Gastrocnemius medialis (tissue), 4 donors: ENCODE results near the gene RREB1. TPM values are rescaled to one million over a fixed set of nuclear protein-coding genes. Genes with fewer than 3 reads are reported as not detected.

Experiments
- ATAC-seq, 2 donors: fragments of 150-250 bp; one replicate each; pipeline ENCODE4 v1.9.1; 2016
- DNase-seq, 2 donors: peaks; one replicate each; pipeline ENCODE4 v3.0.0-alpha.2; 2019
- H3K27ac ChIP-seq, 4 donors: fragments of 200-600 bp; sonication (generic); 1 replicate in 1 of 4; 2 replicates in 3 of 4; pipeline ENCODE4 v1.5.1; 2016 to 2018; ENCODE audit warnings: mild to moderate bottlenecking in 2 of 4, moderate library complexity in 1 of 4
- H3K27me3 ChIP-seq, 3 donors: fragments of 200-600 bp; sonication (generic) in 2 of 3; 1 replicate in 1 of 3; 2 replicates in 2 of 3; pipeline versions ENCODE4 v1.5.1 to v1.6.0; 2016 to 2019; ENCODE audit warnings: mild to moderate bottlenecking in 1 of 3, moderate library complexity in 1 of 3
- H3K36me3 ChIP-seq, 2 donors: fragments of 200-600 bp; sonication (generic) in 1 of 2; one replicate each; pipeline ENCODE4 v1.5.1; 2017 to 2018
- H3K4me1 ChIP-seq, 2 donors: fragments of 200-600 bp; sonication (generic) in 1 of 2; one replicate each; pipeline ENCODE4 v1.5.1; 2016 to 2017; ENCODE audit warnings: mild to moderate bottlenecking in 2 of 2
- H3K4me3 ChIP-seq, 4 donors: fragments of 200-600 bp; sonication (generic) in 3 of 4; 1 replicate in 1 of 4; 2 replicates in 3 of 4; pipeline ENCODE4 v1.5.1; 2016 to 2019; ENCODE audit warnings: mild to moderate bottlenecking in 2 of 4
- H3K9me3 ChIP-seq, 3 donors: fragments of 200-600 bp; sonication (generic) in 2 of 3; 1 replicate in 1 of 3; 2 replicates in 2 of 3; pipeline ENCODE4 v1.5.1; 2016 to 2019
- POLR2A ChIP-seq, 2 donors: fragments of 450-650 bp; IDR thresholded peaks; one replicate each; pipeline ENCODE4 v1.6.1; 2017; ENCODE audit warnings: antibody characterized with exemption in 2 of 2, mild to moderate bottlenecking in 2 of 2, moderate library complexity in 2 of 2
- in situ Hi-C, 4 donors: fragments of 200-750 bp; cut with MboI; loops; one replicate each; pipeline versions ENCODE4 v1.15.0 to v1.8.0; 2017; ENCODE audit warnings: low sequenced_read_pairs in 4 of 4
- intact Hi-C: fragments of 100-400 bp; cut with DNase I; formaldehyde crosslinking; loops from one replicate; pipeline ENCODE4 v1.15.1; 2023; ENCODE audit warnings: low total_unique reads
- total RNA-seq, 4 donors: library from RNA; depleted of rRNA; stranded (reverse); fragments of >200 nt; gene quantifications; one replicate each; pipeline versions ENCODE4 v1.1.0 to v1.2.3, GENCODE V29; 2016
- TF ChIP-seq, protein P1 (sequence below), 5 experiments: fragments of 450-650 bp in 3 of 5; fragments of 200-600 bp in 2 of 5; sonication (generic) in 2 of 5; IDR thresholded peaks in 4 of 5; conservative IDR thresholded peaks in 1 of 5; 1 replicate in 4 of 5; 2 replicates in 1 of 5; pipeline ENCODE4 v1.5.1; 2016 to 2019; ENCODE audit warnings: antibody characterized with exemption in 5 of 5, mild to moderate bottlenecking in 3 of 5, moderate library complexity in 3 of 5

Gene RREB1
- total RNA-seq, 4 donors from 2014 or later = 18.0 to 41.3 (median 39.2) TPM

DNA sequence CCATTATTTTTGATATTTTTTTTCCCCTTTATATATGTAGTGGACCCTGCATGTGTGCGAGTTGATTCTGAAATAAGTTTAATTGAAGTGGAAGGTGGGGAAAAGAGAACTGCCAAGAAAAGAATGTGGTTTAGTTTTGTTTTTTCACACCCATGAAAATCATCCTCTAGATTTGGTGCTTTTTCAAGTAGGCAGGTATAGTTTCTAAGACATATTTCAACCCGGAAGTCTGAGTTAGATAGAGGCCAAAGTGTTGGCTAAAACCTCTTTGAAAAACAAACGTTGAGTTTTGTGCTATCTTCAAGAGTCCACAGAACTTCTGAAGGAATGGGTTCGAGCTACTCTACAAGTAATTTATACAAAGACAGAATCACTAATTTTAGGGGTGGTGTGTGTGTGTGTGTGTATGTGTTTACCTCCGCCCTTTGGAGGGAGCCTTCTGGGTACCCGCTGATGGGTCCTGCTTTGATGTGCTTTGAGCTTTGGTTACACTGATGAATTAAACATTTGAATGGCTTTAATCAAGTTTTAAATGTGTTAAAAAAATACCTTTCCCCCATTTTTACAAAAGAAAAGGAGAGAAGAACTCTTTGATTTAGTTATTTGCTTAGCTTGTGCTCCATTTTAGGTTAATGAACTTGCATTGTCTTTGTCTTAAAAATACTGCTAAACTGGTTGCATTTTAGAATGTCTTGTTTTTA lies 2.5 kb downstream of the RREB1 start:
- in situ Hi-C loops = loop anchor here in 1 of 4 donors (25.0 kb wide), 1 partner anchor 102 kb away; no protein-coding TSS in a partner anchor
- DNase-seq = no peak
- TF ChIP-seq, protein P1, sequence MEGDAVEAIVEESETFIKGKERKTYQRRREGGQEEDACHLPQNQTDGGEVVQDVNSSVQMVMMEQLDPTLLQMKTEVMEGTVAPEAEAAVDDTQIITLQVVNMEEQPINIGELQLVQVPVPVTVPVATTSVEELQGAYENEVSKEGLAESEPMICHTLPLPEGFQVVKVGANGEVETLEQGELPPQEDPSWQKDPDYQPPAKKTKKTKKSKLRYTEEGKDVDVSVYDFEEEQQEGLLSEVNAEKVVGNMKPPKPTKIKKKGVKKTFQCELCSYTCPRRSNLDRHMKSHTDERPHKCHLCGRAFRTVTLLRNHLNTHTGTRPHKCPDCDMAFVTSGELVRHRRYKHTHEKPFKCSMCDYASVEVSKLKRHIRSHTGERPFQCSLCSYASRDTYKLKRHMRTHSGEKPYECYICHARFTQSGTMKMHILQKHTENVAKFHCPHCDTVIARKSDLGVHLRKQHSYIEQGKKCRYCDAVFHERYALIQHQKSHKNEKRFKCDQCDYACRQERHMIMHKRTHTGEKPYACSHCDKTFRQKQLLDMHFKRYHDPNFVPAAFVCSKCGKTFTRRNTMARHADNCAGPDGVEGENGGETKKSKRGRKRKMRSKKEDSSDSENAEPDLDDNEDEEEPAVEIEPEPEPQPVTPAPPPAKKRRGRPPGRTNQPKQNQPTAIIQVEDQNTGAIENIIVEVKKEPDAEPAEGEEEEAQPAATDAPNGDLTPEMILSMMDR (IDR thresholded peaks at IDR 0.05 in 4 of 5, conservative IDR thresholded peaks at IDR 0.05 in 1 of 5) = no peak
- no peak for TF ChIP-seq POLR2A (IDR thresholded peaks at IDR 0.05)
- Histone ChIP-seq H3K4me1 (peaks cover 30 to 47% of the 10 kb centered on the region in 2 donors), H3K27me3 (no peaks in the 10 kb centered on the region), H3K36me3 (no peaks in the 10 kb centered on the region), H3K9me3 (no peaks in the 10 kb centered on the region), H3K4me3 (peak overlapping the region in 2 of 4 donors; percentile 93 to 96), H3K27ac (peak overlapping the region; percentile 85 to 96 (median 94))
- intact Hi-C loops = no loop called here
- ATAC-seq = no peak

DNA sequence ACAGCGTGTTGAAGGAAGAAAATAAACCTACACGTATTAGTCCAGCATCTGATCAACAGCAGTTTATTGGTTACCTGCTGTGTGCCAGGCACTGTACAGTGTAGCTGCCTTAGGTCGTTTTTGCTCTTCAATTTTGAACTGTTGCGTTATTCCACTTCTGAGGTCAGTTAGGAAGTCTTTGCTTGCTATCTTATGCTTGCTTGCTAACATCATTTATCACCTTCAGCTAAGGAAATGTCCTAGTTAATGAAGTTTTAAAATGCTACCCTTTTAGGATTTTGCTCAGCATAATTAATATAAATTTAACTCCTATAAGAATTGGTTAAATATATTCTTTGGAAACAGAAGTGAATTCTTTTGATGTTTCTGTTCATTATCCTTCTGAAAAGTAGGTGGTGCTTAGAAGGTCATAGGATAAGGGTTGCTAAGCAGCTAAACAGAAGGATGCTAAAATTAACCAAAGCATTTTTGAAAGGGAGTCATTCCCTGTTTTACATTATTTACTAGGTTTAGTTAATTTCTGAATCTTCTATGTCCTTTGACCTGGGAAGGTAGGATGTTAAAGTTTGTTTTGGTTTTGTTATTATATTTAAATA lies 3.4 kb downstream of the RREB1 start:
- H3K27ac ChIP-seq = peak overlapping the region in 3 of 4 donors; percentile 55 to 96 (median 93)
- no peak overlapping the region for H3K4me3 ChIP-seq
- no peaks in the 10 kb centered on the region for H3K27me3 ChIP-seq
- H3K9me3 ChIP-seq = no peaks in the 10 kb centered on the region
- TF ChIP-seq POLR2A (IDR thresholded peaks at IDR 0.05) = no peak
- TF ChIP-seq, protein P1 (IDR thresholded peaks at IDR 0.05 in 4 of 5, conservative IDR thresholded peaks at IDR 0.05 in 1 of 5) = no peak
- intact Hi-C loops (no loop called here), in situ Hi-C loops (loop anchor here in 1 of 4 donors (25.0 kb wide), 1 partner anchor 101 kb away; no protein-coding TSS in a partner anchor)
- peaks cover 39 to 56% of the 10 kb centered on the region in 2 donors for H3K4me1 ChIP-seq
- DNase-seq = no peak
- no peaks in the 10 kb centered on the region for H3K36me3 ChIP-seq
- ATAC-seq = no peak

DNA sequence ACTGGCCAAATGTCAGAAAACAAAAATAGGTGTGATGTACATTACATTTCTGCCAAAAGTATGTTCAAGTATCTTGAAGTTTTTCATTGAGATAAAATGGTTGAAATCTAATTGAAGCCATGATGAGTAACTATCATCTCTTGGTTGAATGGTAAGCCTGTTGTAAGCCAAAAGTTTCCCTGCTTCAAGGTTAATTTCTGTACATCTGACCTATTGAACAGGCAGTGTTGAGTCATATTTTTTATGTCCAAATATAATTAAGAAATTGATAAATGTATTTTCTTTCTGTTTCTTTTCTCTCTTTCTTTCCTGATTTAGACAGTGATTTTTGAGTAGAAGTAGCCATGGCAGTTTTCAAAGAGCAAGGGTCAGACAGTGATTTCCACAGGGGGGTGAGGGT lies 4.4 kb downstream of the RREB1 start:
- Histone ChIP-seq H3K36me3 (no peaks in the 10 kb centered on the region), H3K4me3 (peak overlapping the region in 2 of 4 donors; percentile 3 to 8), H3K27me3 (no peaks in the 10 kb centered on the region), H3K27ac (peak overlapping the region; percentile 55 to 81 (median 68)), H3K9me3 (no peaks in the 10 kb centered on the region), H3K4me1 (peaks cover 47 to 63% of the 10 kb centered on the region in 2 donors)
- ATAC-seq (no peak), DNase-seq (no peak)
- intact Hi-C loops (no loop called here), in situ Hi-C loops (loop anchor here in 1 of 4 donors (25.0 kb wide), 1 partner anchor 100 kb away; no protein-coding TSS in a partner anchor)
- TF ChIP-seq, protein P1 (IDR thresholded peaks at IDR 0.05 in 4 of 5, conservative IDR thresholded peaks at IDR 0.05 in 1 of 5) = no peak
- TF ChIP-seq POLR2A (IDR thresholded peaks at IDR 0.05) = no peak

DNA sequence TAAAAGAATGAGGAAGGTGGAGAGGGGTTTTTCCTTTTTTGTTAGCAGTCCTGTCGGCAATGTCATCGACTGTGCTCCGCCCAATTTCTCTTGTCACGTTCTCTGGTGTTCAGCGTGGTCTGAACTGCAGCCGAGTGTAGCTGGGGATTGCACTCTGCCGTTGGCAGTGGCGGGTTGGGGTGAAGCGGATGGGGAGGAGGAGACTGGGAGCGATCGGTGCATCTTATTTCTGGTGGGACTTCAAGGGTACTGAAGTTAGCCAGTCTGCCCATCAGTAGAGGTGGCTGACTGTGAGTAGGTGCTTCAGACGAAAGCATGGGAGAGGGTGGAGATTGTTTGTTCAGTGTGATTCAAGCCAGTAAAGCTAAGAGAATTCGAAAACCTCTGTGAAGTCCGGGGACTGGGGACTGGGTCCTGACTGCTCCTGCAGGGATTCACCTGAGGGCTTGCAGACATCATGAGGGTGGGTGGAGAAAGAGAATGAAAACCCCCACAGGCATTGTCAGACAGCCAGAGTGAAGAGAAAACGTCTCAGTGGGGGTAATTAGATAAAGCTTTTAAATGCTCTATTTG lies 5.1 kb downstream of the RREB1 start:
- intact Hi-C loops (no loop called here), in situ Hi-C loops (loop anchor here in 1 of 4 donors (25.0 kb wide), 1 partner anchor 99 kb away; no protein-coding TSS in a partner anchor)
- H3K27ac ChIP-seq = peak overlapping the region; percentile 55 to 81 (median 68)
- H3K27me3 ChIP-seq = no peaks in the 10 kb centered on the region
- DNase-seq = peak in 1 of 2 donors; percentile 41
- H3K9me3 ChIP-seq = no peaks in the 10 kb centered on the region
- H3K4me1 ChIP-seq = peaks cover 47 to 64% of the 10 kb centered on the region in 2 donors
- peak overlapping the region in 2 of 4 donors; percentile 3 to 8 for H3K4me3 ChIP-seq
- TF ChIP-seq, protein P1 (IDR thresholded peaks at IDR 0.05 in 4 of 5, conservative IDR thresholded peaks at IDR 0.05 in 1 of 5) = no peak
- TF ChIP-seq POLR2A (IDR thresholded peaks at IDR 0.05) = no peak
- ATAC-seq = peak in 1 of 2 donors; percentile 18
- H3K36me3 ChIP-seq = no peaks in the 10 kb centered on the region
